Measurements from ENCODE around the gene TSEN54. TPM values are rescaled to one million over a fixed set of nuclear protein-coding genes. Genes with fewer than 3 reads are reported as not detected.

Gene TSEN54
- total RNA-seq, 2 donors from 2014 or later = 30.1 to 38.9 TPM

GRCh38 chr17:75551266-75551665 lies 34.9 kb downstream of the TSEN54 start:
- DNase-seq (no peak), ATAC-seq (no peak)
- intact Hi-C loops (cut with DNase I, micrococcal nuclease) = no loop called here

GRCh38 chr17:75552425-75553294 lies 36.3 kb downstream of the TSEN54 start:
- ATAC-seq = no peak
- intact Hi-C loops (cut with DNase I, micrococcal nuclease) = no loop called here
- no peak for DNase-seq

- no peak for DNase-seq
- intact Hi-C loops (cut with DNase I, micrococcal nuclease) = no loop called here
- no peak for ATAC-seq
Observed at GRCh38 chr17:75553295-75554110, 37.2 kb downstream of the TSEN54 start.

GRCh38 chr17:75555679-75556153 lies 39.4 kb downstream of the TSEN54 start:
- intact Hi-C loops (cut with DNase I, micrococcal nuclease) = no loop called here
- peak; percentile 67 for ATAC-seq

DNA sequence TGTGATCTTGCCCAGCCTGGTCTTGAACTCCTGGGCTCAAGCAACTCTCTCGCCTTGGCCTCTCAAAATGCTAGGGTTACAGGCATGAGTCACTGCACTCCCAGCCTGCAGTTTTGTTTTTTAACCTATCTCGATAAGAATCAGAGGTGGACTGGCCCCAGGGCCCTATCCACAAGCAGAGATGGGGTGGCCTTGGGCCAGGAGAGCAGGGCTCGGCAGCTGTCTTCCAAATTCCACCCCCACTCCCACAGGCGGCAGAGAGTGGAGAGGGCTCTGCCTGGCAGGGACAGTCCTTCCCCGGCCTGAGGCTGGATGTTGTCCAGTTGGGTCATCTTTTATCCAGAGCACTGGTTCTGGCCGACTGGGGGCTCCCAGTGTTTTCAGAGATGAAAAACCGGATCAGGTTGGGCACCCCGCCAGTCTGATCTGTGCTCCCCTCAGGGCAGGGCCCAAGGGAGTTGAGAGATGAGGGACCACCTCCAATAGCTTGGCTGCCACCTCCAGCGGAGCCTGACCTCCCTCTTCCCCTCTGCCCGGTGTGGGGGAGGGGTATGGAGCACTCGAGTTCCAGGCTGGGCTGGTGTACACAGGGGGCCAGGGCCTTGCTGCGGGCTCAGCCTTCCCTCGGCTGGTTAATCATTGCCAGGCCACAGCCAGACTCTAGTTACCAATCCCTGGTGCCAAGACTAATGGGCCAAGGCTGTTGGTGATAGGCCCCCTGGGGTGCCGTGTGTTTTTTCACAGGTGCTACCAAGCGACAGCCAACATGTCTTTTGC lies 40.9 kb downstream of the TSEN54 start:
- ATAC-seq (peak; percentile 74), DNase-seq (peak; percentile 83 to 90)
- intact Hi-C loops (cut with DNase I, micrococcal nuclease) = no loop called here

More at GRCh38 chr17:75555679-75556153, 39.4 kb downstream of the TSEN54 start:
- DNase-seq = peak; percentile 66 to 71

DNA sequence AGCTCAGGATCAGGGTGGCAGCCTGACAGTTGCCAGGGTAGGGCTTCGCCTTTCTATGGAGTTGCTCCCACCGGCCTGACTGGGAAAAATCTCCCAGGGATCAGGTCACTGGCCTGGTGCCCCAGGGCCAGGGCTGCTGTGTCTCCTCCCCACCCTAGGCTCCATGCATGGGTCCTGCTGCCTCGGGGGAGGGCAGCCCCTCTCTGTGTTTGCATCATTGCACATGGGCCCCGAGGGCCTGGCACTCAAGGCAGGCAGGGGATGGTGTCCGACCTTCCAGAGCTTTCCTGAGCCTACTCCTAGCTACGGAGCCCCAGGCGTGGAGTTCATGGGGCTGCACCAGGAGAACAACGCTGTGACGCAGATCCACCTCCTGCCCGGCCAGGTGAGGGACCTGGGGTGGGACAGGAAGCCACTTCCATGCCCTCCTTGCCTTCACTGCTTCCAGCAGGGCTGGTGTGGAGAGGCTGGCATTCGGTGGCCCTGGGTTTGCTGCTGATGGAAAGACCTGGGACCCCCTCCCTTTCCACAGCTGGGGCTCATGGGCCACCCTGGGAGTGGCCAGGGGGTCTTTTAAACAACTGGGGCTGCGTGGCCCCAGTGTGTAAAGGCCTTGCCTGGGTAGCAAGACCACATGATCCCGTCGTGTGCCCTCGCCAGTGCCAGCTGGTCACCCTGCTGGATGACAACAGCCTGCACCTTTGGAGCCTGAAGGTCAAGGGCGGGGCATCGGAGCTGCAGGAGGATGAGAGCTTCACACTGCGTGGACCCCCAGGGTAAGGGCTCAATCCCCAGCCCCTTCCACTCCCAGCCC lies 41.7 kb downstream of the TSEN54 start:
- ATAC-seq (peak; percentile 2), DNase-seq (no peak)
- intact Hi-C loops (cut with DNase I, micrococcal nuclease) = no loop called here

DNA sequence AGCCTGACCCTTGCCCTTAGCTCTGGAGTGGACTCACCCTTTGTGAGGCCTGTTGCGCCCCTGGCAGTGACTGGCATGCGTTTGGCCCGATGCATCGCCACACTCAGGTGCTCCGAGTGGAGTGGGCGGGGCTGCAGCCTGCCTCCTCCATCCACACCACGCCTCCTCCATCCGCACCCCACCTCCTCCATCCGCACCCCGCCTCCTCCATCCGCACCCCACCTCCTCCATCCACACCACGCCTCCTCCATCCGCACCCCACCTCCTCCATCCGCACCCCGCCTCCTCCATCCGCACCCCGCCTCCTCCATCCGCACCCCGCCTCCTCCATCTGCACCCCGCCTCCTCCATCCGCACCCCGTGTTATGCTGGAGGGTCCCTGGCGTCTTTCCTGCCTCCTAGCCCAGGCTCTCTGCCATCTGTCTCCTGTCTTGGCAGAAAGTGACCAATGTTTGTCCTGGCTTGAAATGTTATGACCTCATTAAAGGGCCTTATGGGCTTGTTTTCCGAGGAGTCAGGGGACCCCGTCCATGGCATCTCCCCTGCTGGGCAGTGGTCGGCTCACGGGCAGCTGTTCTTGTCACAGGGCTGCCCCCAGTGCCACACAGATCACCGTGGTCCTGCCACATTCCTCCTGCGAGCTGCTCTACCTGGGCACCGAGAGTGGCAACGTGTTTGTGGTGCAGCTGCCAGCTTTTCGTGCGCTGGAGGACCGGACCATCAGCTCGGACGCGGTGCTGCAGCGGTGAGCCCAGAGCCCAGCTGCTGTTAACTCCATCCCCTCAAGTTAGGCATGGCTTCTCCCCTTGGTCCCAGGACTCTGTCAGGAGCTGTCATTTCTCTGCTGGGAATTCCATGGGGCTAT lies 42.6 kb downstream of the TSEN54 start:
- no peak for ATAC-seq
- intact Hi-C loops (cut with DNase I, micrococcal nuclease) = no loop called here
- DNase-seq = no peak

DNA sequence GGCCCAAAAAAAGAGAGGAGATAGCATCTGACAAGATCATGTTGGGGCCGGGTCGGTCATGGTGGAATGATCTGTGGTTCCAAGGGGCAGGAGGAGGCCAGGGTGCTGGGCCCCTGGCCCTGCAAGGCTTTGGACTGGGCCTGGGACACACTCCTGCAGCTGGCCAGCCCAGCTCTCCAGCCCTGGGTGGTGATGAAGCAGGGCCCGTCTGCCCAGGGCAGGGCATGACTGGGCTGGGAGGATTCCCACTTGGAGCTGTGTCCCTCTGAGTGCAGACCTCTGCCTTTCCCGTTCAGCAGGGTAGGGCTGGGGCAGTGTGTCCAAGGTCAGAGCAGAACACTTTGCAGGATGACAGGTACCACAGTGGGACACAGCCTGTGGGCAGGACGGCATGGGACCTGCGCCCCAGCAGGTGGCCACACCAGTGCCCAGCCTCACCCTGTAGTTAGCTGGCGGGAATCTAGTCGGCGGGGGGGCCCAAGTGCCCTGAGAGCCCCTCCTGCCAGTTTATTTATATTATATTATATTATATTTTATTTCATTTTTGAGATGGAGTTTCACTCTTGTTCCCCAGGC lies 43.7 kb downstream of the TSEN54 start:
- DNase-seq = no peak
- intact Hi-C loops (cut with DNase I, micrococcal nuclease) = no loop called here
- peak; percentile 1 for ATAC-seq

- no peak for DNase-seq
- ATAC-seq = no peak
- intact Hi-C loops (cut with DNase I, micrococcal nuclease) = no loop called here
Observed at GRCh38 chr17:75561927-75562603, 45.7 kb downstream of the TSEN54 start.

GRCh38 chr17:75563063-75563758 lies 46.9 kb downstream of the TSEN54 start:
- ATAC-seq (no peak), DNase-seq (no peak)
- intact Hi-C loops (cut with DNase I, micrococcal nuclease) = no loop called here

GRCh38 chr17:75564195-75564594 lies 47.9 kb downstream of the TSEN54 start:
- no peak for ATAC-seq
- intact Hi-C loops (cut with DNase I, micrococcal nuclease) = no loop called here
- no peak for DNase-seq

GRCh38 chr17:75565066-75565465 lies 48.7 kb downstream of the TSEN54 start:
- DNase-seq = no peak
- peak; percentile 3 for ATAC-seq
- intact Hi-C loops (cut with DNase I, micrococcal nuclease) = no loop called here

DNA sequence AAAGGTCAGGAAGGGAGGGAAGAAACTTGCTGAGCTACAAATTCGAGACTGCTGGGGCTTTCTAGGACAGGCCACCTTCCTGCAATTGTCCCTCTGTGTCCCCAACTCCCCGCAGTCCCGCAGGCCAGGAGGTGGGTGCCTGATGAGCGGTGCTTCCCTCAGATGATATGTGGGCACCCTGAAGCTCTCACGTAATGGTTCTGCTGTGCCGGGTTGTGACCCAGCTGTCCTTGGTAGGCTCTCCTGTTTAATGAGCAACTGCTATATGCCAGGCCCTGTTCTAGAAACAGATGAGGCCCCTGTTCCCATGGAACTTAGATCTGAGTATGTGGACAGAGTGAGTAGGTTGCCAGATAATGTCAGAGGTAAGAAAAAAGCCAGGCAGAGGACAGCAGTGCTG lies 49.3 kb downstream of the TSEN54 start:
- ATAC-seq (no peak), DNase-seq (no peak)
- intact Hi-C loops (cut with DNase I, micrococcal nuclease) = no loop called here

DNA sequence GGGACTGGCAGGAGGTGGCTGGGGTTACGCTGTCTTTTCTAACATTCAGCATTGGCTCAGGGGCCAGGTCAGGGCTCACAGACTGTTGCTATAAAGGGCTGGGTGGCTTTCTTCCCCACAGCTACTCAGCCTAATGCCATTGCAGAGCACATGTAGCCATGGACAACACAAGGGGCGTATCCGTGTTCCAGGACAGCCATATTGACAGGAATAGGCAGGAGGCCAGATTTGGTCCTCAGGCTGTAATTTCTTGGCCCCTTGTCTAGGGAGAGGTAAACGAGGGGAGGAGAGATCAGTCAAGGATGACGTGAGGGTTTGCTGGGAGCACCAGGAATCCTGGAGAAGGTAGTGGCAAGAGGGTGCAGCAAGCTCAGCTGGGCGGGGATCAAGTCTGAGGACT lies 50.1 kb downstream of the TSEN54 start:
- ATAC-seq (no peak), DNase-seq (no peak)
- intact Hi-C loops (cut with DNase I, micrococcal nuclease) = no loop called here

DNA sequence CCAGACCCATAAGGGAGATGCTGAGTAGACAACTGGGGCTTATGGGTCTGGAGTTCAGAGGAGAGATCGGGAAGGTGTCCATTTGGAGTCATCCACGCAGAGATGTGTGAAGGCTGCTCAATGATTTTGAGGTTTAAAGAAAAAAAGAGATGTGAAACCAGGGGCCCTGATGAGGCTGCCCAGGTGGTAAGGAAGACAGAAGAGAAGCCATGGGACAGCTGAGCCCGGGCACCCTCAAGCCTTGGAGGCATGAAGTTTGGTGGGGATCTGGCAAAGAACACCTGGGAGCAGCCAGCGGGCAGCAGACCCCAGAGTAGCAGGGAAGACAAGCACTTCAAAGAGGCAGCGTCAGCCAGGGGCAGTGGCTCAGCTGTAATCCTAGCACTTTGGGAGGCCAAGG lies 50.5 kb downstream of the TSEN54 start:
- intact Hi-C loops (cut with DNase I, micrococcal nuclease) = no loop called here
- ATAC-seq = no peak
- DNase-seq = no peak
